HepG2 (cell line): ENCODE measurements around the gene NHSL1. TPM values are rescaled to one million over a fixed set of nuclear protein-coding genes. Genes with fewer than 3 reads are reported as not detected.
A peak's percentile ranks its signal among the peaks of the same experiment; 100 is the strongest.

Source experiments
- BORCS8-MEF2B ChIP-seq: sonication (generic); formaldehyde crosslinking; IDR thresholded peaks from 2 replicates; pipeline ENCODE4 v1.8.0; 2022; ENCODE audit warnings: mild to moderate bottlenecking, missing genetic modification reagents
- CREB3 ChIP-seq: sonication (generic); formaldehyde crosslinking; IDR thresholded peaks from 2 replicates; pipeline ENCODE4 v1.5.0; 2020; ENCODE audit warnings: missing genetic modification reagents
- CSRNP2 ChIP-seq: sonication (generic); formaldehyde crosslinking; conservative IDR thresholded peaks from 2 replicates; pipeline ENCODE4 v1.8.0; 2022; ENCODE audit warnings: low read depth, missing genetic modification reagents
- DZIP1 ChIP-seq: sonication (generic); formaldehyde crosslinking; IDR thresholded peaks from 2 replicates; pipeline ENCODE4 v1.5.0; 2020; ENCODE audit warnings: mild to moderate bottlenecking, missing genetic modification reagents
- FOSL2 ChIP-seq: sonication (generic); formaldehyde crosslinking; IDR thresholded peaks from 2 replicates; pipeline ENCODE4 v1.4.0; 2020; ENCODE audit warnings: missing genetic modification reagents
- HDAC6 ChIP-seq: fragments of 200-600 bp; sonication (generic); IDR thresholded peaks from 2 replicates; pipeline ENCODE4 v1.7.0; 2017; ENCODE audit warnings: mild to moderate bottlenecking, antibody characterized with exemption, low read length, low read depth
- NCOA5 ChIP-seq: sonication (generic); formaldehyde crosslinking; IDR thresholded peaks from 2 replicates; pipeline ENCODE4 v1.4.0; 2020; ENCODE audit warnings: missing genetic modification reagents
- NFATC3 ChIP-seq: sonication (generic); formaldehyde crosslinking; IDR thresholded peaks from 2 replicates; pipeline ENCODE4 v1.5.1; 2020; ENCODE audit warnings: mild to moderate bottlenecking, missing genetic modification reagents
- RFX5 ChIP-seq: IDR thresholded peaks from 2 replicates; pipeline ENCODE4 v1.6.1; 2011; ENCODE audit warnings: low read depth, low read length, improper control_type of control experiment
- ZNF234 ChIP-seq: sonication (generic); formaldehyde crosslinking; conservative IDR thresholded peaks from 2 replicates; pipeline ENCODE4 v1.5.1; 2020; ENCODE audit warnings: mild to moderate bottlenecking, missing genetic modification reagents
- ZNF256 ChIP-seq: sonication (generic); formaldehyde crosslinking; conservative IDR thresholded peaks from 2 replicates; pipeline ENCODE4 v1.4.0; 2020; ENCODE audit warnings: missing genetic modification reagents
- ZNF512B ChIP-seq: sonication (generic); formaldehyde crosslinking; IDR thresholded peaks from 2 replicates; pipeline ENCODE4 v1.5.1; 2020; ENCODE audit warnings: missing genetic modification reagents, mild to moderate bottlenecking, borderline replicate concordance
- ZNF567 ChIP-seq: sonication (generic); formaldehyde crosslinking; IDR thresholded peaks from 2 replicates; pipeline ENCODE4 v1.8.1; 2023; ENCODE audit warnings: mild to moderate bottlenecking, missing genetic modification reagents, borderline replicate concordance
- ZNF597 ChIP-seq: sonication (generic); formaldehyde crosslinking; IDR thresholded peaks from 2 replicates; pipeline ENCODE4 v1.5.0; 2020; ENCODE audit warnings: missing genetic modification reagents
- ZNF781 ChIP-seq: sonication (generic); formaldehyde crosslinking; IDR thresholded peaks from 2 replicates; pipeline ENCODE4 v1.5.1; 2020; ENCODE audit warnings: borderline replicate concordance, mild to moderate bottlenecking, missing genetic modification reagents; ENCODE audit errors: not compliant biosample characterization
- polyA plus RNA-seq, 8 experiments: library from polyadenylated mRNA; depleted of rRNA in 3 of 8; stranded (reverse) in 7 of 8; unstranded in 1 of 8; fragments of >200 nt; fragmentation: Illumina TruSeq in 4 of 8; extraction: Trizol in 4 of 8; gene quantifications; 2 replicates each; pipeline versions ENCODE4 v1.2.1 to v1.2.3, GENCODE V29; 2011 to 2016; ENCODE audit warnings: low read depth in 4 of 8, missing spikeins in 1 of 8, mixed read lengths in 1 of 8; ENCODE audit not compliant: insufficient read depth in 1 of 8
- total RNA-seq, 5 experiments: library from RNA; depleted of rRNA; stranded (reverse); fragments of >200 nt; fragmentation: Illumina TruSeq; extraction: Trizol; gene quantifications; 2 replicates each; pipeline ENCODE4 v1.2.3, GENCODE V29; 2016; ENCODE audit warnings: low read depth in 1 of 5
- TF ChIP-seq, protein P1 (sequence below): sonication (generic); formaldehyde crosslinking; IDR thresholded peaks from 2 replicates; pipeline ENCODE4 v1.4.0; 2020; ENCODE audit warnings: missing genetic modification reagents, borderline replicate concordance

Gene NHSL1
- total and polyA plus RNA-seq, 2 of the 13 experiments (the other 11 are each of a cell fraction or from before 2014, with no cell fraction given) = 24.9 to 53.6 TPM

DNA sequence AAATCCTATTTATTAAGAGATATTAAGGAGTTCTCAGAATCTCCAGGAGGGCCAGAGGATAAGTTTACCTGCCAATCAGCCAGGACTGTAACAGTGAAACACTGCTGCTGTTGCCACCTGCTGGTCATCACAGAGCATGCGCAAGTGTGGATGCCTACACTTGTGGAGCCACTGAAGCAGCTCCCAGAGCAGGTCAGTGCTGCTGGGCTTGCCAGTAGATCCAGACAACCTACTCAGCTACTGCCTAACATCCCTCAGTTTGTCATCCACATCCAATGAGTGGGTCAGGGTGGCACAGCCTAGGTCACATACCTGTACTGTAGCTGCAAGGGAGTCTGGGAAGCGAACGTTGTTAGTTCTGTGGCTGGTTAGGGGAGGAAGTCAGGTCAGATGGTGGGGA is 18.3 kb upstream of the NHSL1 start (continued):
- no peak for TF ChIP-seq HDAC6
- TF ChIP-seq, protein P1, sequence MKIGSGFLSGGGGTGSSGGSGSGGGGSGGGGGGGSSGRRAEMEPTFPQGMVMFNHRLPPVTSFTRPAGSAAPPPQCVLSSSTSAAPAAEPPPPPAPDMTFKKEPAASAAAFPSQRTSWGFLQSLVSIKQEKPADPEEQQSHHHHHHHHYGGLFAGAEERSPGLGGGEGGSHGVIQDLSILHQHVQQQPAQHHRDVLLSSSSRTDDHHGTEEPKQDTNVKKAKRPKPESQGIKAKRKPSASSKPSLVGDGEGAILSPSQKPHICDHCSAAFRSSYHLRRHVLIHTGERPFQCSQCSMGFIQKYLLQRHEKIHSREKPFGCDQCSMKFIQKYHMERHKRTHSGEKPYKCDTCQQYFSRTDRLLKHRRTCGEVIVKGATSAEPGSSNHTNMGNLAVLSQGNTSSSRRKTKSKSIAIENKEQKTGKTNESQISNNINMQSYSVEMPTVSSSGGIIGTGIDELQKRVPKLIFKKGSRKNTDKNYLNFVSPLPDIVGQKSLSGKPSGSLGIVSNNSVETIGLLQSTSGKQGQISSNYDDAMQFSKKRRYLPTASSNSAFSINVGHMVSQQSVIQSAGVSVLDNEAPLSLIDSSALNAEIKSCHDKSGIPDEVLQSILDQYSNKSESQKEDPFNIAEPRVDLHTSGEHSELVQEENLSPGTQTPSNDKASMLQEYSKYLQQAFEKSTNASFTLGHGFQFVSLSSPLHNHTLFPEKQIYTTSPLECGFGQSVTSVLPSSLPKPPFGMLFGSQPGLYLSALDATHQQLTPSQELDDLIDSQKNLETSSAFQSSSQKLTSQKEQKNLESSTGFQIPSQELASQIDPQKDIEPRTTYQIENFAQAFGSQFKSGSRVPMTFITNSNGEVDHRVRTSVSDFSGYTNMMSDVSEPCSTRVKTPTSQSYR (CRISPR knock-in tag) = no peak
- TF ChIP-seq NFATC3 (CRISPR knock-in tag) = no peak
- TF ChIP-seq ZNF256 (CRISPR knock-in tag) = no peak
- 0 out of 2 replicates have a peak, but pooled peaks have one; percentile 52 for TF ChIP-seq ZNF512B (CRISPR knock-in tag)
- no peak for TF ChIP-seq ZNF567
- no peak for TF ChIP-seq CSRNP2 (CRISPR knock-in tag)
- peak; percentile 48; the same call in 1 of the 2 replicates for TF ChIP-seq FOSL2 (CRISPR knock-in tag)
- no peak for TF ChIP-seq CREB3 (CRISPR knock-in tag)
- TF ChIP-seq NCOA5 (CRISPR knock-in tag) = no peak
- TF ChIP-seq ZNF781 = peak; percentile 54
- no peak for TF ChIP-seq ZNF234
- TF ChIP-seq DZIP1 (CRISPR knock-in tag) = no peak
- TF ChIP-seq ZNF597 (CRISPR knock-in tag) = no peak
- no peak; the same call in 1 of the 2 replicates for TF ChIP-seq RFX5
- TF ChIP-seq BORCS8-MEF2B = 0 out of 2 replicates have a peak, but pooled peaks have one; percentile 30
